PC-9 (cell line): Measurements from ENCODE around the gene ADAT3.

ENCODE experiments used
- CTCF ChIP-seq: fragments of 200-600 bp; sonication (generic); conservative IDR thresholded peaks from 2 replicates; pipeline ENCODE4 v1.6.1; 2017; ENCODE audit warnings: mixed run types, antibody characterized with exemption, mild to moderate bottlenecking, moderate library complexity
- EZH2 ChIP-seq: fragments of 200-600 bp; sonication (generic); IDR thresholded peaks from 2 replicates; pipeline ENCODE4 v1.8.0; 2017; ENCODE audit warnings: antibody characterized with exemption, low read depth

- TF ChIP-seq CTCF (no peak), EZH2 (no peak)
These were observed 37.1 kb downstream of the ADAT3 start for GRCh38 chr19:1942078-1942933.
